HCT116 (cell line): ENCODE measurements around the gene AMBRA1.

ENCODE experiments used
- CEBPB ChIP-seq: IDR thresholded peaks from 2 replicates; pipeline ENCODE4 v1.6.1; 2012; ENCODE audit warnings: low read depth
- CTCF ChIP-seq, 3 experiments: fragments of 200-600 bp in 1 of 3; sonication (generic) in 1 of 3; IDR thresholded peaks in 2 of 3; conservative IDR thresholded peaks in 1 of 3; 2 replicates each; pipeline ENCODE4 v1.5.1; 2012 to 2017; ENCODE audit warnings: low read depth in 2 of 3, low read length in 2 of 3, antibody characterized with exemption in 1 of 3, borderline replicate concordance in 1 of 3, control low read depth in 1 of 3, mild to moderate bottlenecking in 1 of 3, mixed read lengths in 1 of 3, mixed run types in 1 of 3, moderate library complexity in 1 of 3; ENCODE audit not compliant: insufficient read depth in 1 of 3
- EZH2phosphoT487 ChIP-seq: fragments of 200-600 bp; IDR thresholded peaks from 2 replicates; pipeline ENCODE4 v1.6.1; 2018; ENCODE audit warnings: antibody characterized with exemption, borderline replicate concordance
- POLR2A ChIP-seq: IDR thresholded peaks from 2 replicates; pipeline ENCODE4 v1.7.0; 2011; ENCODE audit warnings: borderline replicate concordance; ENCODE audit not compliant: insufficient read depth, insufficient read length; ENCODE audit errors: extremely low read depth
- YY1 ChIP-seq: IDR thresholded peaks from 2 replicates; pipeline ENCODE4 v1.6.1; 2011; ENCODE audit warnings: low read length, low read depth, moderate library complexity, mild to moderate bottlenecking; ENCODE audit not compliant: insufficient replicate concordance; ENCODE audit errors: extremely low read depth

- TF ChIP-seq POLR2A, result no peak
- peak; percentile 64 to 97 (median 91) for TF ChIP-seq CTCF (IDR thresholded peaks at IDR 0.05 in 2 of 3, conservative IDR thresholded peaks at IDR 0.05 in 1 of 3; ENCODE audit: borderline replicate concordance in 1 of 3, insufficient read depth in 1 of 3, low read depth in 2 of 3, low read length in 2 of 3)
- TF ChIP-seq YY1, result no peak
- TF ChIP-seq CEBPB, result no peak
- no peak for TF ChIP-seq EZH2phosphoT487
Measured at GRCh38 chr11:46369458-46370152, 224.2 kb downstream of the AMBRA1 start.
